ENCODE measurements around the gene ZNF516.
A peak's percentile ranks its signal among the peaks of the same experiment; 100 is the strongest.

The ZNF516 gene

GRCh38 chr18:76453932-76454331, 41.1 kb downstream of the ZNF516 start:
- no peak for DNase-seq (ENCODE audit: low spot score)

DNA sequence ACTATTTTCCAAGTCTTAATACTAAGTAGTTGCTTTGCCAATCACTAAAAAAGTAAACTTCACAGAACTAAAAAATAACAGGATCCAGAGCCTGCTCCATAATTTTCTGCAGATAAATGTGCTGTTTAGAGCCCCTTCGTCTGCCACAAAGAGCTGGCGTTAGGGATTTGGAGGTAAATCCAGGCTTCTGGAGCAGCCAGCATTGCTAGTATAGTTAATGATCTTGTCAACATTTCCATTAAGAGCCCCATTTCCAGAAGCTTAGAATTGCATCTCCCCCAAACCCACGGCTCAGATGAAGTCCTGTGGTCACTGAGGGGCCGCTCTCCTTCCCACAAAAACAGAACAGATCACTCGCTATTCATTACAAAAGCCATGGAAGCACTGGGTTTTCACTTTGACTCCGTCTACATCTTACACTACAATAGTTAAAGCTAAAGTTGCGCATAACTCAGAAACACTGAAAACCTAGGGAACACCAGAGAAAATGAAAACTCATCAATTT, 41.9 kb downstream of the ZNF516 start:
- DNase-seq (ENCODE audit: low spot score): no peak

DNA sequence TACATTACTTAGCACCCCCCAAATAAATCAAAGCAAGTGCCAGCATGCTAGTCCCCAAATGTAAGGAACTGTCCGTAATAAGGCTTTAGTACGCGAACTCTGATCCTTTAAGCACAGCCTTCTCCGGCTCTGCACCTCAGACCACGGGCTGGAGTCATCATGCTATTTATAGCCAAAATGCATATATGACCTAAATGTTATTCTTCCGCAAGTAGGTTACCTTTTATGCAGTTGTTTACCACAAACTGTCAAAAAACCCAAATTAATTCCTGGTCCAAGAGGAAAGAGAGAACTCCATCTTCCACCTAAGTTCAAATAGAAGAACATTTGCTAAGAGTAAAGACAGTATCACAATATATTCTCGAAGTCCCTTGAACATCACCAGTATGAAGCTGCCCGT, 42.7 kb downstream of the ZNF516 start:
- no peak for DNase-seq (ENCODE audit: low spot score)

DNA sequence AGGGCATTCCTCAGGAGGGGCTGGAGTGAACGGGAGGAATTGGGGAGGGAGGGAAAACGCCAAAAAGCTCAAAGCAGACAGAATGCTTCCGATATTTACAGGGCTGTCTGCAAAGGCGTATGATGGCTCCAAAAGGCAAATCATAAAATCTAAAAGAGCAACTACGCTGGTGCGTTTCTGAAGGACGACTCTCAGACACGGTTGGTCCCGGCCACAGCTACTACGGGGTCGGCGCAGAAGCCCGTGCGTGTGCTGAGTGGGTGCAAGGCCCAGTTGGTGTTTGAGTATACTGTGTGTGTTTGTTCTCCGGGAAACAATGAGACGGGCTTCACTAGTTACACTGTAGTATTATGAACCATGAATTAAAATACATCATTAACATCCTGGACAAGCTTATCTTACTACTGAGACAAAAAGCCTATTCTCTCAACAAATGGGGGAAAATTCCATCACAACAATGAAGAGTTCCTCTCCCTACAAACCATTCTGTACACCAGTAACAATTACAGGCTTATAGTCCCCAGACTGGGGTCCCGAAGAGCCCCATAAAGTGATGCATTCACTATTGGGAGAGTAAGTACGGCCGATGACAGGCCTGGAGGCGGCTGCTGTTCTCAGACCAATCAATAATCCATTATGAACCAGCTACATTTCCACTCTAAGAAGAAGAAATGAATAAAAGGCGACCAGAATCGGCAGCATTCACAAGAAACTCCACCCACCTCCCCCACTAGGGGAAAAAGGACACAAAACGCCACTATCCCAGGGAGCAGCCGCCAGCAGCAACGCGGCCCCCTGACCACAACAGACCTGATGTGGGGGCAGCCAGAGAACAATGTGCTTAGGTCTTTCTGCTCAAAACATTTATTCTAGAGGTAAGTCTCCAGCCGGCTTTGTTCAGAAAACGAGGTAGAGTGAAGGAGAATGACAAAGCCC, 43.4 kb downstream of the ZNF516 start:
- no peak for DNase-seq (ENCODE audit: low spot score)

- peak; percentile 22 for DNase-seq (ENCODE audit: low spot score)
Observed at GRCh38 chr18:76450452-76451395, 44.3 kb downstream of the ZNF516 start.

GRCh38 chr18:76449111-76449453, 46.0 kb downstream of the ZNF516 start:
- DNase-seq (ENCODE audit: low spot score): no peak

GRCh38 chr18:76448256-76449110, 46.6 kb downstream of the ZNF516 start:
- DNase-seq (ENCODE audit: low spot score): no peak

DNA sequence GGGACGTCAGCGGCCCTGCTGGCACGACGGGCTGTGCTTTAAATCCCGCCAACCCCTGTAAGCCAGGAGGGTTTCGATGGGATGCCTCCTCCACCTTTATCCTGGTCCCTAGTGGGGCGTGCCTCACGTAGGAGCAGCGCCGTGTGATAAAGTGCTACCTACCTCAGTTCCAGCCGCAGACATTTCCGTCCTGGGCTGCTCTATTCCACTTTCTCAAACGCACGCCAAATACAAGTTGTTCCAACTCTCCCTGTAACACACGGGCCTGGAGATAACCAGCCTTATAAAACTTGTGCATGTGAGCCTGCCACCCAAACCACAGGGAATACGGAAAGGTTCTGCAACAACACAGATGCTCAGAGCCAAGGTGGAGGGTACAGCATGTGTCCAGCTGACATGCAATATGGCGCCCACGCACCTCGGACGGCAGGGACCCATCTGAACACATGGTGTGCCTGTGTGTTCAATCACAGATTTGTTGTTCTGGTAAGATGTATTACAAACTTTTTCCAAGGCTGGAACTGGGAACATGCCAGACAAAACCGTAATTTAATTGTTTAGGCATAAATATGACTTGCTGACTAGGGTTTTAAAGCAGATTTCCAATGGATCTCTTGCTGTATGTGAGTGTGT, 47.7 kb downstream of the ZNF516 start:
- DNase-seq (ENCODE audit: low spot score): no peak

DNA sequence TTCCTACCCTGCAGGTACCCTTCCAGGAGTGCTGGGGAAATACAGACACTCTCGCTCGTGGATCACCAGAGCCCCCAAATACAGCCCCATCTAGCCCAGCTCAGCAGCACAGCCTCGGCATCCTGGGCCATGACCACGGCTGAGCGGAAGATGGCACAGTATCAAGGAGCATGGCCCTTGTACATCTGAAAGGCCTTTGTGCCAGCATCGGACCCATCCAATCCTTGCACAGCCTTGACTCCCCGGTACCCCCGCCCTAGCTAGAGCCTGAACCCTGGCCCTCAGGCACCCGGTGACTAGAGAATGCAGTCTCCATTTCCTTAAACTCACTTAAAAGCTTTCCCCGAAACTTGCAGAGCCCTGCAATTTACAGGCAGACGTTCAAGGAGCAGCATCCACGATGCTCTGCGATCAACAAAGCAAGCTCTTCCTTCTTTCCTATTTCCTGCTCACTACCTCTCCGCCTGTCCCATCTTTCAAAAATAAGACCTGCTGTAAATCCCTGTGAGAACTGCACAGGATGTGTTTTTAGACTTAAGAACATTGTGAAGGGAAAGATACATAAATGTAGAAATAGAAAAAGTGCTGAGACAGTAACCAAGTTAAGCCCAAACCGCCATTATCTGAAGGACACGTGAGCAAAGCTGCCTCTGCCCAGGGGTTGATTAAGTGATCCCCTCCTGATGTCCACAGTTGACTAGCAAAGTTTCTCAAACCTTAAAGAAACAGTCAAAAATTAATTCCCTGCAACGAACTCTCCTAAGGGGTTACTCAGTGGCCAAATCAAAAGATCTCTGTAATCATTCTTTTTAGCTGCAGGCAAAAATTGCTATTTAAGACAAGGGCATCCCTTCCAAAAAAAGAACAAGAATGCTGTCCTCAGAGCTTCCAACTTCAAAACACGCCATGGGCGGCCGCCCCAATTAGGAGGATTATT, 48.5 kb downstream of the ZNF516 start:
- no peak for DNase-seq (ENCODE audit: low spot score)

DNA sequence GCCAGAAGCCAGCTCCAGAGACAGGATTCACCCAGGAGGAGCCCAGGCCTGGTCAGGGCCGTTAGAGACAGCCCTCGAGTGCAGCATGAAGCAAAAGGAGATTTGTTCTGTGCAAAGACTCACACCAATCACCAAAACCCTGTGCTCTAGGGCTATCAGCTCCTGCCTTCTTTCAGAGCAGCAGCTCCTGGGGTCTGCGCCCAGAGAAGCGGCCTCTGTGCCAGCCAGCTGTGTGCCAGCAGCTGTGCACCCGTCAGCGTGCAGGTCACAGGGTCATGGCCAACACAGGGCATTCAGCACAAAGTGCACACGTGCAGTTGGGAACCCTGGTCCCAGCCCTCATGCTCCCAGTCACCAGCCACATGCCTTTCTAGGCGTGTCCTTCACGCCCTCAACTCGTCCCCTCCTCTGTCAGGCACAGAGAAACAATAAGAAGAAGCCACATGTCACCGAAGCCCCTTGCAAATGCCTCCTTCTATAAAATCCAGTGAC, 49.3 kb downstream of the ZNF516 start:
- no peak for DNase-seq (ENCODE audit: low spot score)

GRCh38 chr18:76445275-76445674, 49.8 kb downstream of the ZNF516 start:
- DNase-seq (ENCODE audit: low spot score): no peak

- no peak for DNase-seq (ENCODE audit: low spot score)
Observed at GRCh38 chr18:76444446-76445105, 50.5 kb downstream of the ZNF516 start.

DNA sequence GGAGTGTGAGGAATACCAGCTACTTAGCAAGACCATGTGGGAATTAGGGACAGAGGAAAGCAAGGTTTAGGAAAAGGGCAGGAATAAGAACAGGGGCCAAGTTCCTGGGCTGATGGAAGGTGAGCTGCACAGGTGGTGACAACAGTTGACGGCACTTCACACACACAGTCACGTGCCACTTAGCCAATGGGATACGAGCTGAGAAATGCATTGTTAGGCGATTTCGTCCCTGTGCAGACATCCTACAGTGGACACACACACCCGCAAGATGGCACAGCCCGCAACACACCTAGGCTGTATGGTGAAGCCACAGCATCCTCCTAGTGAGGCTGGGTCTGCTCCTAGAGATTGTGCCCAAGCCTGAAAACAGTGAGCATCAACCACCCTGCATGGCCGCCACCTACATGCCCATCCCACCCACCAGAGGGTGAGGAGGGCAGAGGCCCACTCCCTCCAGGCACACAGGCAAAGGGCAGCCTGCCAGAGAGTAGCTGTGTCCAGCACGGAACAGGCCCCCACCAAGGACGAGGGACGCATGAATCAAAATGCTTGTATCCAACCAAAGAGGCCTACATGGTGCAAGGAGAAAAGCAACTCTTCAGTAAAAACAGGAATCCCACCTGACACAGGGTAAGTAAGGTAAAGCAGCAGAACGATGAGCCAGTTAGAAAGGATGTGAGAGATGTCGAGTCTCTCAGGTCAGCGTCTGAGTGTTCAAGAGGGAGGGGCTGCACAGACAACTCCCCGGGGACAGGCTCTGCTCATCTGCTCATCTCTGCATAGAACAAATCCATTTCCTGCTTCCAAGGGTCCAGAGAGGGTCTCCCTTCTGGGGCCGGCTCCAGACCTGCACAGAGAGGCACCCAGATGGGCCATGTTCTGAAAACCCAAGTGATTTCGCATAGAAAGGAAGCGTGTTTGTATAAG, 51.3 kb downstream of the ZNF516 start:
- no peak for DNase-seq (ENCODE audit: low spot score)

DNA sequence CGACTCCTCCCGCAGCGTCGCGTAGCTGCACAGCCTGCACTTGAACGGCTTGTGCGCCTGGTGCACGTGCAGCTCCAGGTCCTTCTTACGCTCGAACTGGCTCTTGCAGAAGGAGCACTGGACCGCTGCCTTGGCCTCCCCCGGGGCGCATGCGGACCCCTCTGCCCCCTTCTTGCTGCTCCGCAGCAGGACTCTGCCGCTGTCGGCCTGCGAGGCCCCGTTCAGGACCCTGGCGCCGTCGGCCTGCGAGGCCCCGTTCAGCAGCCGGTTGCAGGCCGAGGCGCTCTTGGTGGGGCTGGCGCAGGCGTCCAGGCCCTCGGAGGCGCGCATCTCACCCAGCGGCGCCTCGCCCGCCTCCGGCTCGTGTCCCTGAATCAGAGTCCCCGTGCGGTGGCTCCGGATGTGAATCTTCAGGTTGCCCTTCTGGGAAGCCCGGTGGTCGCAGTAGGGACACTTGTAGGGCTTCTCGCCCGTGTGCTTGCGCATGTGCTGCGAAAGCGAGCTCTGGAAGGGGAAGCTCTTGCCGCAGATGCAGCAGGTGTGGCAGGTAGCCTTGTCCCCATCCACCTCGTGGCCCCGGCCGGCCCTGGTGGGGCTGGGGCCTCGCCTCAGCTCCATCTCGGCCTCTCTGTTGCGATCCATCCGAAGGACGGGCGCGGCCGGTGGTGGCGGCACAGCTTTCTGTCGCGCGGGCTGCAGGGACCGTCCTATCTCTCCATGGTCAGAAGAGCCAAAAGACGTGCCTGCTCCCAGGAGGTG, 52.5 kb downstream of the ZNF516 start:
- DNase-seq (ENCODE audit: low spot score): no peak

DNA sequence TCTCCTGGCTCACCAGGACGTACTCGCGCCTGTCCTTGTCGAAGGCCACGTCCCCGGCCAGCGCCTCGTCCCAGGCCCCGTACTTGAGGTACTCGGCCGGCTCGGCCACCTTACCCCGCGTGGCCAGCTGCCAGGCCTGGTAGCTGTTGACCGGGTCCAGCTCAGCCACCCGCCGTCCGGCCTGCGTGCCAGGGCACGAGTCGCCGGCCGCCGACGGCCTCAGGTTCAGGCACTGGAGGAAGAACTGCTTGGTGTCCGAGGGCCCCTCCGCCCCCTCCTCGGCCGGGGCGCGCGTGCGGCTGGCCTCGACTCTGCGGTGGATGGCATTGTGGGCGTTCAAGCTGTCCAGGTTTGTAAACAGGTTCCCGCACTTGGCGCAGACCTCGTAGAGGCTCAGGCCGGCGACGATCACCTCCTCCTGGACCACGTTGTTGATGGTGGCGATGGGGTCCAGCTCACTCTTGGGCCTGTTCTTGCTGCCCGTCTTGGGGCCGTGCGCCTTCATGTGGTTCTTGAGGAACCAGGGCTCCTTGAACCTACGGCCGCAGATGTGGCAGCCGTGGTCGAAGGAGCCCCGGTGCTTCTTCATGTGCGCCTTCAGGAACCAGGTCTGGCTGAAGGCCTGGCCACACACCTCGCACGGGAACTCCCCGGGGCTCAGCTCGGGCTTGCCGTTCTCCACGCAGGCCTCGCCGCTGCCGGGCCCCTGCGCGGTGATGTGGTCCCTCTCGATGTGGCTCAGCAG, 53.2 kb downstream of the ZNF516 start:
- no peak for DNase-seq (ENCODE audit: low spot score)

DNA sequence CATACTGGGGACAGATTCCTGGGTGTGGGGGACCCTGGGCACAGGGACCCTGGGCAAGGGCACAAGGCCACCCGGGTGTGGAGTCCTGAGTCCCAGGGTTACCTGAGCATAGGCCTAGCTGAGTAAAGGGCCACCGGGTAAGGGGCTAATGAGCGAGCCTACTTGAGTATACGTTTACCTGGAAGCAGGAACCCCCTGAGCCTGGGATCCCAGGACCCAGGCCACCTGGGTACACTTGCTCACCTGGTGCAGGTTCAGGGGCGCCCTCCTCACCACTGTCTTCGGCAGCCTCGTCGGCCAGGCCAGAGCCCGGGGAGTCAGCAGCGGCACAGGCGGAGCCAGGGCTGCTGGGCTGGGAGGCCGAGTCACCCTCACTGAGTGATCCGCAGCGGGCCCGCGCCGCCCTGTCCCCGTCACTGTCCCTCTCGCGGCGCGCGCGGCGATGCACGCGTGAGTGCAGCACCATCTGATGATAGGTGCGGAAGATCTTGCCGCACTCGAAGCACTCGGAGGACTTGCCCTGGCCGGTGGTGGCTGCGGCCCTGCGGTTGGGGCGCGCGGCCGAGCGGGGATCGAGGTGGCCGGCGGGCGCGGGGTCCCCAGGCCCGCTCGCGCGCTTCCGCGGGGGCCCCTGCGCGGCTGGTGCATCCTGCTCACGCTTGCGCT, 53.9 kb downstream of the ZNF516 start:
- DNase-seq (ENCODE audit: low spot score): no peak
